GM23338 (cell line): ENCODE data around the gene OR1D5. TPM values are rescaled to one million over a fixed set of nuclear protein-coding genes. Genes with fewer than 3 reads are reported as not detected.

Experiments
- ATAC-seq: fragments of 200-7000 bp; cut with Tn5 transposase; 3 replicates; pipeline ENCODE4 v1.9.1; 2020
- DNase-seq: peaks from one replicate; pipeline ENCODE4 v3.0.0-alpha.2; 2015; ENCODE audit warnings: low spot score
- H2AFZ ChIP-seq: fragments of 200-600 bp; sonication (generic); 2 replicates; pipeline ENCODE4 v1.8.0; 2016; ENCODE audit warnings: antibody characterized with exemption, mild to moderate bottlenecking, moderate library complexity
- H3F3A ChIP-seq: fragments of 200-600 bp; sonication (generic); replicated peaks from 2 replicates; pipeline ENCODE4 v1.8.0; 2017; ENCODE audit warnings: antibody characterized with exemption, mixed run types, low read depth
- H3K27ac ChIP-seq: fragments of 200-600 bp; sonication (generic); 2 replicates; pipeline ENCODE4 v1.6.1; 2016; ENCODE audit warnings: low read depth
- H3K27me3 ChIP-seq: fragments of 200-600 bp; sonication (generic); 2 replicates; pipeline ENCODE4 v1.8.0; 2016; ENCODE audit warnings: mild to moderate bottlenecking, mixed run types, moderate library complexity; ENCODE audit not compliant: insufficient read depth
- H3K36me3 ChIP-seq: fragments of 200-600 bp; sonication (generic); 2 replicates; pipeline ENCODE4 v1.8.0; 2016; ENCODE audit warnings: mild to moderate bottlenecking; ENCODE audit not compliant: insufficient read depth
- H3K4me1 ChIP-seq: fragments of 200-600 bp; sonication (generic); 2 replicates; pipeline ENCODE4 v1.8.0; 2016; ENCODE audit warnings: mild to moderate bottlenecking, moderate library complexity; ENCODE audit not compliant: insufficient read depth
- H3K4me2 ChIP-seq: fragments of 200-600 bp; sonication (generic); 2 replicates; pipeline ENCODE4 v1.7.1; 2017; ENCODE audit warnings: mixed run types
- H3K4me3 ChIP-seq: fragments of 200-600 bp; sonication (generic); 2 replicates; pipeline ENCODE4 v1.6.1; 2016; ENCODE audit warnings: mixed run types
- H3K79me2 ChIP-seq: fragments of 200-600 bp; sonication (generic); replicated peaks from 2 replicates; pipeline ENCODE4 v1.8.0; 2017; ENCODE audit warnings: mild to moderate bottlenecking; ENCODE audit not compliant: insufficient read depth
- H3K9me2 ChIP-seq: fragments of 200-600 bp; sonication (generic); 2 replicates; pipeline ENCODE4 v1.8.0; 2017; ENCODE audit not compliant: insufficient read depth
- H4K20me1 ChIP-seq: fragments of 200-600 bp; sonication (generic); replicated peaks from 2 replicates; pipeline ENCODE4 v1.8.0; 2017; ENCODE audit warnings: mild to moderate bottlenecking; ENCODE audit not compliant: insufficient read depth
- H3K27ac Mint-ChIP-seq: 2 replicates; pipeline ENCODE4 v1.8.0; 2020; ENCODE audit warnings: inconsistent platforms, mild to moderate bottlenecking, moderate library complexity, mixed read lengths
- H3K27me3 Mint-ChIP-seq: 3 replicates; pipeline ENCODE4 v1.8.0; 2022; ENCODE audit warnings: low read depth, mild to moderate bottlenecking, moderate library complexity, mixed read lengths, inconsistent platforms; ENCODE audit not compliant: insufficient read depth, poor library complexity
- H3K36me3 Mint-ChIP-seq: 3 replicates; pipeline ENCODE4 v1.8.0; 2021; ENCODE audit warnings: low read depth, mild to moderate bottlenecking, inconsistent platforms, moderate library complexity, mixed read lengths
- H3K4me1 Mint-ChIP-seq: 3 replicates; pipeline ENCODE4 v1.8.0; 2020; ENCODE audit warnings: mild to moderate bottlenecking, inconsistent platforms, mixed read lengths
- H3K4me3 Mint-ChIP-seq: 3 replicates; pipeline ENCODE4 v1.8.0; 2021; ENCODE audit warnings: moderate library complexity, mild to moderate bottlenecking, inconsistent platforms, mixed read lengths
- H3K9me3 Mint-ChIP-seq: 3 replicates; pipeline ENCODE4 v1.8.0; 2020; ENCODE audit warnings: moderate library complexity, mild to moderate bottlenecking, inconsistent platforms, mixed read lengths
- CTCF ChIP-seq, 2 experiments: fragments of 200-600 bp in 1 of 2; sonication (generic) in 1 of 2; conservative IDR thresholded peaks; 2 replicates each; pipeline versions ENCODE4 v1.5.1 to v1.6.1; 2016 to 2017; ENCODE audit warnings: antibody characterized with exemption in 2 of 2, low read depth in 2 of 2, mild to moderate bottlenecking in 2 of 2, moderate library complexity in 1 of 2
- ETS1 ChIP-seq: IDR thresholded peaks from 2 replicates; pipeline ENCODE4 v1.6.1; 2016; ENCODE audit warnings: antibody characterized with exemption
- EZH2 ChIP-seq: fragments of 200-600 bp; sonication (generic); IDR thresholded peaks from one replicate; pipeline ENCODE4 v1.8.0; 2017; ENCODE audit warnings: antibody characterized with exemption, mild to moderate bottlenecking, low read depth; ENCODE audit not compliant: unreplicated experiment
- JUNB ChIP-seq: IDR thresholded peaks from one replicate; pipeline ENCODE4 v1.6.1; 2016; ENCODE audit warnings: antibody characterized with exemption; ENCODE audit not compliant: unreplicated experiment
- NANOG ChIP-seq: IDR thresholded peaks from 2 replicates; pipeline ENCODE4 v1.6.1; 2016; ENCODE audit warnings: antibody characterized with exemption, borderline replicate concordance
- POLR2AphosphoS5 ChIP-seq: IDR thresholded peaks from 2 replicates; pipeline ENCODE4 v1.6.1; 2016; ENCODE audit warnings: antibody characterized with exemption, low read depth
- REST ChIP-seq: IDR thresholded peaks from one replicate; pipeline ENCODE4 v1.6.1; 2018; ENCODE audit warnings: antibody characterized with exemption; ENCODE audit not compliant: unreplicated experiment
- STAT1 ChIP-seq: IDR thresholded peaks from one replicate; pipeline ENCODE4 v1.6.1; 2016; ENCODE audit warnings: antibody characterized with exemption; ENCODE audit not compliant: unreplicated experiment
- ZNF114 ChIP-seq: fragments of 250-450 bp; sonication (Bioruptor Pico); IDR thresholded peaks from 2 replicates; pipeline ENCODE4 v1.5.0; 2020; ENCODE audit warnings: mild to moderate bottlenecking, moderate library complexity
- ZNF331 ChIP-seq: fragments of 250-450 bp; sonication (Bioruptor Pico); IDR thresholded peaks from 2 replicates; pipeline ENCODE4 v1.5.0; 2020; ENCODE audit warnings: low read depth, mild to moderate bottlenecking, moderate library complexity
- polyA plus RNA-seq: library from polyadenylated mRNA; unstranded; fragments of >200 nt; fragmentation: Nextera tagmentation; extraction: Ambion mirVana; gene quantifications from 2 replicates; pipeline ENCODE4 v1.2.1, GENCODE V29; 2016
- total RNA-seq: library from RNA; depleted of rRNA; stranded (reverse); fragments of >200 nt; shearing (Covaris generic); gene quantifications from 2 replicates; pipeline ENCODE4 v1.2.3, GENCODE V29; 2014

OR1D5 gene
- total and polyA plus RNA-seq, 2 experiments from 2014 or later, result not detected

DNA sequence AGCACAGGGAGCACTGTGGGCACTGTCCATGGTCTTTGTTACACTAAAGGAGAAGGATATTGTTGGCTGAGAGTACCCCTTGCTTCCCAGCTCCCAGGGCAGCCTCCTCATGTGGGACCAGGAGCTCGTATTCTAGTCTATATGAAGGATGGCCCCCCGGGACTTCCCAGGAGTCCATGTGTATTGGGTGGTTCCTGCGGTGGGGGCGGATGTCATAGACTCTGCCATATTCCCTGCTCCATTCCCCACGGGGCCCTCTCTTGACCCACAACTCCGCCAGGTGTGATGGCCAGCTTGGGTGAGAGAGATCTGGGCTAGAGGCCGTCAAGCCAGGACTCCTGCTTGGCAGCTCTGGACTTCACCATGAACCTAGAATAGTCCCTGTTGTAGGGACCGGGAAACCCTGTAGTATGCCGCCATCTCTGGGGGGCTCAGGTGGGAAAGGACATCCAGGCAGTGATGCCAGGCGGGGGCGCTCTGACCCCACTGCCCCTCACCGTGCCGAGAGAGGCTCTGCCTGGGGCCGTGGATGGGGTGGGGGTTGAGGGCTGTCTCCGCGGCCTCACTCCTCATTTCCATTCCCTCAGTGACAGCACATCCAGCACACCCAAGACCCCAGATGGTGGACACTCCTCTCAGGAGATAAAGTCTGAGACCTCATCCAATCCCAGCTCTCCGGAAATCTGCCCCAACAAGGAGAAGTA lies 37.8 kb downstream of the OR1D5 start:
- Mint-ChIP-seq H3K27me3 (peaks cover 7% of the 10 kb centered on the region), H3K4me3 (no peak overlapping the region), H3K27ac (no peak overlapping the region), H3K4me1 (no peaks in the 10 kb centered on the region), H3K9me3 (peaks cover 24% of the 10 kb centered on the region), H3K36me3 (peaks cover 54% of the 10 kb centered on the region)
- peaks cover 4% of the 10 kb centered on the region for H3K79me2 ChIP-seq
- no peaks in the 10 kb centered on the region for H4K20me1 ChIP-seq
- no peaks in the 10 kb centered on the region for H3F3A ChIP-seq
- no peak overlapping the region for H3K4me2 ChIP-seq
- no peak overlapping the region for H3K27ac ChIP-seq
- TF ChIP-seq ZNF331 (CRISPR knock-in tag) (no peak), REST (no peak), CTCF (conservative IDR thresholded peaks at IDR 0.05; ENCODE audit: low read depth in 2 of 2) (peak; percentile 14 to 48; a peak in 2 of 4 replicates), STAT1 (no peak), NANOG (no peak), JUNB (no peak)
- H3K9me2 ChIP-seq, result no peaks in the 10 kb centered on the region
- no peak for DNase-seq
- peaks cover 26% of the 10 kb centered on the region for H3K36me3 ChIP-seq
- ATAC-seq, result peak; percentile 29; the same call in 2 of the 3 replicates
- H3K4me3 ChIP-seq, result no peak overlapping the region
- no peaks in the 10 kb centered on the region for H3K27me3 ChIP-seq
- H3K4me1 ChIP-seq, result no peaks in the 10 kb centered on the region
- H2AFZ ChIP-seq, result no peak overlapping the region

- ATAC-seq (no peak), DNase-seq (no peak)
- Histone ChIP-seq H3K27ac (no peak overlapping the region), H3K4me2 (no peak overlapping the region), H3K4me1 (no peaks in the 10 kb centered on the region), H3K36me3 (peaks cover 24% of the 10 kb centered on the region), H3F3A (no peaks in the 10 kb centered on the region), H3K4me3 (no peak overlapping the region), H3K9me2 (no peaks in the 10 kb centered on the region), H4K20me1 (no peaks in the 10 kb centered on the region), H2AFZ (no peak overlapping the region), H3K27me3 (no peaks in the 10 kb centered on the region), H3K79me2 (peaks cover 4% of the 10 kb centered on the region)
- Mint-ChIP-seq H3K27ac (no peak overlapping the region), H3K9me3 (peaks cover 24% of the 10 kb centered on the region), H3K27me3 (peaks cover 10% of the 10 kb centered on the region), H3K4me1 (no peaks in the 10 kb centered on the region), H3K36me3 (peaks cover 59% of the 10 kb centered on the region), H3K4me3 (no peak overlapping the region)
- no peak for TF ChIP-seq POLR2AphosphoS5
- no peak for TF ChIP-seq NANOG
- TF ChIP-seq STAT1, result no peak
- TF ChIP-seq EZH2, result no peak
- no peak for TF ChIP-seq JUNB
- no peak for TF ChIP-seq ZNF114
- TF ChIP-seq ETS1, result no peak
- no peak for TF ChIP-seq ZNF331 (CRISPR knock-in tag)
- TF ChIP-seq CTCF (conservative IDR thresholded peaks at IDR 0.05; ENCODE audit: low read depth in 2 of 2), result no peak
These were observed 39.1 kb downstream of the OR1D5 start for GRCh38 chr17:3024346-3024745.
